Measurements from ENCODE around the gene WWOX. TPM values are rescaled to one million over a fixed set of nuclear protein-coding genes. Genes with fewer than 3 reads are reported as not detected.

The WWOX gene
- total and polyA plus RNA-seq, 2 of the 8 experiments (the other 6 are each of a cell fraction or from before 2014, with no cell fraction given), result 5.4 to 16.7 TPM

- Histone ChIP-seq H3K4me3 (ENCODE audit: extremely low read depth in 1 of 4, insufficient read depth in 2 of 4, low read depth in 3 of 4, low read length in 4 of 4) (no peak overlapping the region), H2AK5ac (ENCODE audit: low read depth, low read length) (no peak overlapping the region), H4K5ac (ENCODE audit: insufficient read length, low read depth, low read length) (no peak overlapping the region), H3K56ac (replicated peaks; ENCODE audit: insufficient read length, low read depth, low read length) (no peak overlapping the region), H2BK20ac (ENCODE audit: low read length) (no peak overlapping the region), H3K27ac (ENCODE audit: low read depth, low read length) (no peak overlapping the region), H4K8ac (ENCODE audit: extremely low read depth, insufficient read depth, low read length) (no peak overlapping the region), H2BK12ac (ENCODE audit: low read depth, low read length) (no peak overlapping the region), H3K14ac (ENCODE audit: insufficient read length) (no peak overlapping the region), H3K36me3 (ENCODE audit: control insufficient read depth in 2 of 4, insufficient read depth in 4 of 4, low read length in 3 of 4) (no peaks in the 10 kb centered on the region), H2BK5ac (ENCODE audit: low read depth, low read length) (no peak overlapping the region), H2BK120ac (replicated peaks; ENCODE audit: low read depth, low read length) (no peak overlapping the region), H3K4me2 (ENCODE audit: insufficient read depth in 1 of 2, low read depth in 2 of 2, low read length in 2 of 2) (no peak overlapping the region), H3K4ac (replicated peaks; ENCODE audit: insufficient read length, low read depth, low read length) (no peak overlapping the region), H4K20me1 (replicated peaks in 1 of 2; ENCODE audit: control insufficient read depth in 1 of 2, insufficient read depth in 2 of 2, low read length in 2 of 2) (no peaks in the 10 kb centered on the region), H3K9me3 (ENCODE audit: insufficient read depth in 2 of 2, low read depth in 1 of 2, low read length in 1 of 2) (no peaks in the 10 kb centered on the region), H3K4me1 (replicated peaks in 1 of 4; ENCODE audit: control insufficient read depth in 3 of 4, insufficient read depth in 4 of 4, low read length in 3 of 4) (peaks cover 0 to 8% (median 2%) of the 10 kb centered on the region in 4 experiments; a peak in 4 of 7 replicates), H3K18ac (ENCODE audit: extremely low read depth, low read length) (no peak overlapping the region), H2BK15ac (ENCODE audit: low read length) (no peak overlapping the region), H3K23ac (ENCODE audit: insufficient read length) (no peak overlapping the region), H3K27me3 (replicated peaks in 1 of 4; ENCODE audit: control insufficient read depth in 3 of 4, extremely low read depth in 1 of 4, insufficient read depth in 3 of 4, low read length in 3 of 4) (no peaks in the 10 kb centered on the region; a peak in 1 of 7 replicates), H4K91ac (replicated peaks; ENCODE audit: insufficient read length, low read length) (no peak overlapping the region), H3K79me1 (ENCODE audit: low read depth, low read length) (no peaks in the 10 kb centered on the region), H3K23me2 (ENCODE audit: low read depth, low read length) (no peaks in the 10 kb centered on the region), H3K9ac (replicated peaks in 1 of 4; ENCODE audit: extremely low read depth in 1 of 4, low read depth in 3 of 4, low read length in 3 of 4) (no peak overlapping the region), H3K79me2 (ENCODE audit: control insufficient read depth in 1 of 2, insufficient read depth in 2 of 2, low read length in 2 of 2) (no peaks in the 10 kb centered on the region), H2AFZ (ENCODE audit: low read length) (no peak overlapping the region)
- CTCF ChIA-PET (ENCODE audit: partially characterized antibody), result no interaction called here
- TF ChIP-seq PHF8 (conservative IDR thresholded peaks at IDR 0.05; ENCODE audit: low read depth, low read length) (no peak), EGR1 (IDR thresholded peaks at IDR 0.05; ENCODE audit: borderline replicate concordance, low read depth, low read length) (no peak), RBBP5 (IDR thresholded peaks at IDR 0.05; ENCODE audit: borderline replicate concordance, low read depth, low read length) (no peak), TAF1 (IDR thresholded peaks at IDR 0.05; ENCODE audit: low read depth, low read length) (no peak), SUZ12 (IDR thresholded peaks at IDR 0.05; ENCODE audit: low read length) (no peak), CHD2 (IDR thresholded peaks at IDR 0.05; ENCODE audit: low read length) (no peak), SRF (IDR thresholded peaks at IDR 0.05; ENCODE audit: low read depth, low read length) (no peak), CBX8 (IDR thresholded peaks at IDR 0.05; ENCODE audit: borderline replicate concordance, low read depth, low read length) (no peak), HDAC2 (IDR thresholded peaks at IDR 0.05; ENCODE audit: borderline replicate concordance in 1 of 2, low read depth in 2 of 2, low read length in 2 of 2) (no peak)
- TF ChIP-seq, protein P1, sequence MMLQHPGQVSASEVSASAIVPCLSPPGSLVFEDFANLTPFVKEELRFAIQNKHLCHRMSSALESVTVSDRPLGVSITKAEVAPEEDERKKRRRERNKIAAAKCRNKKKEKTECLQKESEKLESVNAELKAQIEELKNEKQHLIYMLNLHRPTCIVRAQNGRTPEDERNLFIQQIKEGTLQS (IDR thresholded peaks at IDR 0.05; ENCODE audit: insufficient read depth, low read depth, low read length), result no peak
- FAIRE-seq, result no peak
- no peak for DNase-seq (ENCODE audit: low read depth in 1 of 2, low spot score in 2 of 2)
- POLR2A ChIA-PET (ENCODE audit: partially characterized antibody), result no interaction called here
- WGBS, 2 experiments (ENCODE audit: extremely low coverage in 1 of 2, insufficient coverage in 1 of 2, insufficient read length in 1 of 2, insufficient replicate concordance in 2 of 2, low coverage in 1 of 2, low lambda C conversion rate in 2 of 2, missing lambda C conversion rate in 1 of 2), result 85% methylated on average over 4 of the region's 4 CpGs; no CpG with 5 or more reads in 1 of the 2 experiments
Measured at GRCh38 chr16:79071424-79071823, 972.0 kb downstream of the WWOX start.

All from H1 (cell line).